PC-3 (cell line): Measurements from ENCODE around the gene AOPEP. TPM values are rescaled to one million over a fixed set of nuclear protein-coding genes. Genes with fewer than 3 reads are reported as not detected.

Experiments
- ATAC-seq: fragments of 200-7000 bp; cut with Tn5 transposase; 2 replicates; pipeline ENCODE4 v1.9.1; 2020; ENCODE audit warnings: mild to moderate bottlenecking, moderate library complexity
- BruUV-seq: library from RNA; stranded (reverse); fragments of 400-500 nt; replicated peaks from 2 replicates; lab custom pipeline; 2021; lab: Mats Ljungman, UMichigan
- CTCF ChIA-PET: fragments of 300-600 bp; sonication (Branson Sonifier 250); formaldehyde crosslinking; loops from one replicate; lab custom pipeline; 2022; ENCODE audit warnings: antibody characterized with exemption; lab: Charles Lee
- POLR2A ChIA-PET: fragments of 300-600 bp; sonication (Branson Sonifier 250); formaldehyde crosslinking; loops from one replicate; lab custom pipeline; 2022; ENCODE audit warnings: antibody characterized with exemption; ENCODE audit not compliant: unreplicated experiment; lab: Charles Lee
- DNase-seq: peaks from one replicate; pipeline ENCODE4 v3.0.0-alpha.2; 2015
- H2AFZ ChIP-seq: fragments of 300-600 bp; sonication (generic); 2 replicates; pipeline ENCODE4 v1.6.0; 2016; ENCODE audit warnings: antibody characterized with exemption, low read length
- H3F3A ChIP-seq: fragments of 300-600 bp; sonication (generic); one replicate; pipeline ENCODE4 v1.6.0; 2017; ENCODE audit warnings: antibody characterized with exemption, low read length, control low read depth, mild to moderate bottlenecking; ENCODE audit not compliant: unreplicated experiment
- H3K27ac ChIP-seq: fragments of 300-600 bp; sonication (generic); 2 replicates; pipeline ENCODE4 v1.5.1; 2016; ENCODE audit warnings: mild to moderate bottlenecking, low read length
- H3K27me3 ChIP-seq: fragments of 300-600 bp; sonication (generic); 2 replicates; pipeline ENCODE4 v1.6.1; 2016; ENCODE audit warnings: low read length, mixed read lengths
- H3K36me3 ChIP-seq: fragments of 300-600 bp; sonication (generic); 2 replicates; pipeline ENCODE4 v1.6.1; 2016; ENCODE audit warnings: low read depth, mixed run types, low read length, mixed read lengths
- H3K4me1 ChIP-seq: fragments of 300-600 bp; sonication (generic); 2 replicates; pipeline ENCODE4 v1.5.1; 2016; ENCODE audit warnings: low read length; ENCODE audit not compliant: insufficient read depth
- H3K4me2 ChIP-seq: fragments of 300-600 bp; sonication (generic); 2 replicates; pipeline ENCODE4 v1.6.0; 2016; ENCODE audit warnings: low read length
- H3K4me3 ChIP-seq: fragments of 300-600 bp; sonication (generic); 2 replicates; pipeline ENCODE4 v1.5.1; 2016; ENCODE audit warnings: mild to moderate bottlenecking, low read length, mixed read lengths
- H3K79me2 ChIP-seq: fragments of 300-600 bp; sonication (generic); 2 replicates; pipeline ENCODE4 v1.6.1; 2017; ENCODE audit warnings: low read length, mixed read lengths
- H3K9ac ChIP-seq: fragments of 300-600 bp; sonication (generic); 2 replicates; pipeline ENCODE4 v1.6.0; 2016; ENCODE audit warnings: mild to moderate bottlenecking, low read length
- H3K9me2 ChIP-seq: fragments of 300-600 bp; sonication (generic); replicated peaks from 2 replicates; pipeline ENCODE4 v1.6.1; 2016; ENCODE audit warnings: mixed run types, low read length, mixed read lengths
- H3K9me3 ChIP-seq: fragments of 300-600 bp; sonication (generic); 2 replicates; pipeline ENCODE4 v1.6.1; 2016; ENCODE audit warnings: low read length, mixed read lengths
- H4K20me1 ChIP-seq: fragments of 300-600 bp; sonication (generic); 2 replicates; pipeline ENCODE4 v1.6.1; 2016; ENCODE audit warnings: low read length, mixed read lengths
- CTCF ChIP-seq: fragments of 300-600 bp; sonication (generic); conservative IDR thresholded peaks from 2 replicates; pipeline ENCODE4 v1.5.1; 2017; ENCODE audit warnings: antibody characterized with exemption, low read depth, mild to moderate bottlenecking, low read length
- EZH2 ChIP-seq: fragments of 300-600 bp; sonication (generic); IDR thresholded peaks from one replicate; pipeline ENCODE4 v1.6.1; 2017; ENCODE audit warnings: antibody characterized with exemption, mild to moderate bottlenecking, low read length; ENCODE audit not compliant: unreplicated experiment
- EZH2phosphoT487 ChIP-seq: fragments of 300-600 bp; sonication (generic); IDR thresholded peaks from 2 replicates; pipeline ENCODE4 v1.6.1; 2018; ENCODE audit warnings: mild to moderate bottlenecking, antibody characterized with exemption, low read length, borderline replicate concordance
- intact Hi-C: fragments of 100-400 bp; cut with micrococcal nuclease; formaldehyde crosslinking; loops from 2 replicates; pipeline ENCODE4 v1.9.0; 2023
- total RNA-seq: library from RNA; depleted of rRNA; stranded (reverse); fragments of >200 nt; gene quantifications from 2 replicates; pipeline ENCODE4 v1.2.3, GENCODE V29; 2014

AOPEP gene
- total RNA-seq, 1 experiment from 2014 or later, result 23.1 TPM

GRCh38 chr9:95003689-95004410 is 277.4 kb downstream of the AOPEP start:
- peak; percentile 51 for DNase-seq
- H3K4me1 ChIP-seq, result peaks cover 33% of the 10 kb centered on the region
- intact Hi-C loops, result loop anchor here (2.0 kb wide), 1 partner anchor 221 kb away; no protein-coding TSS in a partner anchor
- H3K4me2 ChIP-seq, result peak overlapping the region; percentile 88
- H2AFZ ChIP-seq, result peak overlapping the region; percentile 69
- no peaks in the 10 kb centered on the region for H3K9me2 ChIP-seq
- peak overlapping the region; percentile 65 for H3K27ac ChIP-seq
- no peaks in the 10 kb centered on the region for H3K27me3 ChIP-seq
- no peaks in the 10 kb centered on the region for H3K9me3 ChIP-seq
- POLR2A ChIA-PET, result interaction anchor here (0.6 kb wide), 2 partner anchors 84 to 86 kb away, joined by 3 read pairs; no protein-coding TSS in a partner anchor
- H3K4me3 ChIP-seq, result peak overlapping the region; percentile 73
- no peaks in the 10 kb centered on the region; the same call in 1 of the 2 replicates for H3K36me3 ChIP-seq
- BruUV-seq, result TSS peak; percentile 46
- H3K79me2 ChIP-seq, result peaks cover 46% of the 10 kb centered on the region
- TF ChIP-seq EZH2 (no peak), EZH2phosphoT487 (no peak), CTCF (no peak)
- peak overlapping the region; percentile 88 for H3K9ac ChIP-seq
- H4K20me1 ChIP-seq, result no peaks in the 10 kb centered on the region
- peak; percentile 55 for ATAC-seq
- CTCF ChIA-PET, result no interaction called here
- H3F3A ChIP-seq, result no peaks in the 10 kb centered on the region

DNA sequence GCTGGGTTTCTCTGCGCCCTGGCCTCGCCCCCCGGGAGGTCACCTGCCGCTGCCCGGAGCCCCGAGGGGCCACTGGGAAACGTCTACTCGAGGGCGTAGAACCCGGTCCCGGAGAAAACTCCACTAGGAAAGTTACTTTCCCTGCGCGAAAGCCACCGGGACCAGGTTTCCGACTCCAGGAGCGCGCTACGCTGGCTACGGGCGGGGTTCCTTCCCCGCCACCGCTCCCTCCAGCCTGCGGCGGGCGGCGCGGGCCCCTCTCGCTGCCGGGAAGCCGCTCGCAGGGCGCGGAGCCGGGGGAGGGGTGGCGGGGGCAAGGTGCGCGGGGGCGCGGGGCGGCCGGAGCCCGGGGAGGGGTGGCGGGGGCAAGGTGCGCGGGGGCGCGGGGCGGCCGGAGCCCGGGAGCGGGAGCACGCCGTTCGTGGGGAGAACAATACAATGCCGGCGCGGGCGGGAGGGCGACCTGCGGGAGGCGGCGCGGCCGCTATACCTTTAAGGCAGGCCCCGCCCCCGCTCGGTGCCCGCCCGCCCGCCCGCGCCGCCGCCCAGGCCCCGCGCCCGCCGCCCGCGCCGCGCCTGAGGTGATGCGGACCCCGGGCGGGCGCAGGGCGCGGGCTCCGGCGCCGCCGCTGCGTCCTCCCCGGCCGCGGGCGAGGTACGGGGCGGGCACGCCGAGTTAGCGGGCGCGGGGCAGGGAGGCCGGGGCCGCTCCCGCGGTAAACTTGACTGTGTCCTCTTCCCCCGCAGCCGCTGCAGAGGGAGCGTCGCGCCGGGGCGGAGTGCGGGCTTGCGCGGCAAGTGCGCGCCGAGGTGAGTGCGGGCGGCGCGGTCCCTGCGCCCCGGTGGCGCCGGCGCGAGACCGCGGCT is 278.1 kb downstream of the AOPEP start:
- no peaks in the 10 kb centered on the region for H4K20me1 ChIP-seq
- ATAC-seq (peak; percentile 64), DNase-seq (peak; percentile 36)
- H3K9me2 ChIP-seq, result no peaks in the 10 kb centered on the region
- ChIA-PET CTCF (no interaction called here), POLR2A (no interaction called here)
- peak overlapping the region; percentile 69; the same call in 1 of the 2 replicates for H2AFZ ChIP-seq
- TF ChIP-seq EZH2, result no peak
- no peak for TF ChIP-seq CTCF
- TF ChIP-seq EZH2phosphoT487, result no peak
- H3K27ac ChIP-seq, result peak overlapping the region; percentile 81
- no peaks in the 10 kb centered on the region for H3K27me3 ChIP-seq
- H3F3A ChIP-seq, result no peaks in the 10 kb centered on the region
- intact Hi-C loops, result loop anchor here (2.0 to 5.0 kb wide), 3 partner anchors 43 to 222 kb away; no protein-coding TSS in a partner anchor
- peaks cover 33% of the 10 kb centered on the region for H3K4me1 ChIP-seq
- H3K4me2 ChIP-seq, result peak overlapping the region; percentile 88
- H3K9me3 ChIP-seq, result no peaks in the 10 kb centered on the region
- H3K9ac ChIP-seq, result peak overlapping the region; percentile 91
- H3K36me3 ChIP-seq, result peaks cover 4% of the 10 kb centered on the region
- peak overlapping the region; percentile 87 for H3K4me3 ChIP-seq
- no TSS peak for BruUV-seq
- H3K79me2 ChIP-seq, result peaks cover 53% of the 10 kb centered on the region
